ENCODE results near the gene FRMD4B. TPM values are rescaled to one million over a fixed set of nuclear protein-coding genes. Genes with fewer than 3 reads are reported as not detected.
A peak's percentile ranks its signal among the peaks of the same experiment; 100 is the strongest.

Gene FRMD4B
- total and polyA plus RNA-seq, 2 donors from 2014 or later: 11.8 to 50.5 TPM

GRCh38 chr3:69174871-69175737 is 210.8 kb downstream of the FRMD4B start:
- H3K4me3 ChIP-seq (ENCODE audit: low read length in 3 of 3): no peak overlapping the region
- no peak overlapping the region for H3K27ac ChIP-seq (ENCODE audit: low read depth in 2 of 2, low read length in 2 of 2)
- H3K4me1 ChIP-seq (ENCODE audit: control insufficient read depth in 2 of 3, insufficient read depth in 2 of 3, low read depth in 1 of 3, low read length in 3 of 3): peaks cover 0 to 19% (median 12%) of the 10 kb centered on the region in 3 donors
- H3K9ac ChIP-seq (ENCODE audit: low read length in 3 of 3): no peak overlapping the region
- H3K9me3 ChIP-seq (ENCODE audit: control insufficient read depth in 2 of 3, insufficient read depth in 1 of 3, low read length in 3 of 3): no peaks in the 10 kb centered on the region
- intact Hi-C loops (cut with DNase I): no loop called here
- FAIRE-seq: no peak
- peak in 1 of 5 donors; percentile 22 for DNase-seq
- peaks cover 2 to 46% (median 9%) of the 10 kb centered on the region in 3 donors for H3K36me3 ChIP-seq (ENCODE audit: control insufficient read depth in 2 of 3, insufficient read depth in 3 of 3, low read length in 3 of 3)
- no peaks in the 10 kb centered on the region for H3K27me3 ChIP-seq (ENCODE audit: control insufficient read depth, insufficient read depth, low read length)
- TF ChIP-seq, protein P1, sequence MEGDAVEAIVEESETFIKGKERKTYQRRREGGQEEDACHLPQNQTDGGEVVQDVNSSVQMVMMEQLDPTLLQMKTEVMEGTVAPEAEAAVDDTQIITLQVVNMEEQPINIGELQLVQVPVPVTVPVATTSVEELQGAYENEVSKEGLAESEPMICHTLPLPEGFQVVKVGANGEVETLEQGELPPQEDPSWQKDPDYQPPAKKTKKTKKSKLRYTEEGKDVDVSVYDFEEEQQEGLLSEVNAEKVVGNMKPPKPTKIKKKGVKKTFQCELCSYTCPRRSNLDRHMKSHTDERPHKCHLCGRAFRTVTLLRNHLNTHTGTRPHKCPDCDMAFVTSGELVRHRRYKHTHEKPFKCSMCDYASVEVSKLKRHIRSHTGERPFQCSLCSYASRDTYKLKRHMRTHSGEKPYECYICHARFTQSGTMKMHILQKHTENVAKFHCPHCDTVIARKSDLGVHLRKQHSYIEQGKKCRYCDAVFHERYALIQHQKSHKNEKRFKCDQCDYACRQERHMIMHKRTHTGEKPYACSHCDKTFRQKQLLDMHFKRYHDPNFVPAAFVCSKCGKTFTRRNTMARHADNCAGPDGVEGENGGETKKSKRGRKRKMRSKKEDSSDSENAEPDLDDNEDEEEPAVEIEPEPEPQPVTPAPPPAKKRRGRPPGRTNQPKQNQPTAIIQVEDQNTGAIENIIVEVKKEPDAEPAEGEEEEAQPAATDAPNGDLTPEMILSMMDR (IDR thresholded peaks at IDR 0.05; ENCODE audit: borderline replicate concordance, extremely low read depth, insufficient read depth): no peak

- Histone ChIP-seq H3K27me3 (ENCODE audit: control insufficient read depth, insufficient read depth, low read length) (no peaks in the 10 kb centered on the region), H3K4me1 (ENCODE audit: control insufficient read depth in 2 of 3, insufficient read depth in 2 of 3, low read depth in 1 of 3, low read length in 3 of 3) (peaks cover 0 to 13% (median 12%) of the 10 kb centered on the region in 3 donors), H3K36me3 (ENCODE audit: control insufficient read depth in 2 of 3, insufficient read depth in 3 of 3, low read length in 3 of 3) (peaks cover 2 to 46% (median 8%) of the 10 kb centered on the region in 3 donors), H3K27ac (ENCODE audit: low read depth in 2 of 2, low read length in 2 of 2) (no peak overlapping the region), H3K9me3 (ENCODE audit: control insufficient read depth in 2 of 3, insufficient read depth in 1 of 3, low read length in 3 of 3) (no peaks in the 10 kb centered on the region), H3K4me3 (ENCODE audit: low read length in 3 of 3) (no peak overlapping the region), H3K9ac (ENCODE audit: low read length in 3 of 3) (no peak overlapping the region)
- intact Hi-C loops (cut with DNase I): no loop called here
- TF ChIP-seq, protein P1 (IDR thresholded peaks at IDR 0.05; ENCODE audit: borderline replicate concordance, extremely low read depth, insufficient read depth): no peak
- DNase-seq (no peak), FAIRE-seq (no peak)
These were observed 211.4 kb downstream of the FRMD4B start for GRCh38 chr3:69174445-69174844.

DNA sequence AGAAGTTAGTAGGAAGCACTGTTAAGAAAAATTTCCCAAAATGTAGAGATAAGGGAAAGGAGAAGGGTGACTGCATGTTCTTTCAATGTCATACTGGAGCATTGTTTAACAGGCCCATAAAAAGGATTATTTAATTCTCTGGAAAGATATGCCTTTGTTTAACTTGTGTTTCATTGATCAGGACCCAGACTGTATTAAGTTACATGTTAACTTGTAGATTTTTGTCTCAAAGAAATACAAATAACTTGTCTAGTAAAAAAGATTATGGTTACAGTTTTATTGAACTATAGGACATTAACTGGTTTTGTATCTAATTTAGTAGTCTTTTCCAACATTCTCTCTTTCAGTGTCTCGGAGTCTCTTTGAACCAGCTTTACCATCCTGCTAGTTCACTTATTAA is 213.8 kb downstream of the FRMD4B start:
- peaks cover 0 to 31% (median 8%) of the 10 kb centered on the region in 3 donors for H3K36me3 ChIP-seq (ENCODE audit: control insufficient read depth in 2 of 3, insufficient read depth in 3 of 3, low read length in 3 of 3)
- H3K4me3 ChIP-seq (ENCODE audit: low read length in 3 of 3): no peak overlapping the region
- H3K27me3 ChIP-seq (ENCODE audit: control insufficient read depth, insufficient read depth, low read length): no peaks in the 10 kb centered on the region
- H3K27ac ChIP-seq (ENCODE audit: low read depth in 2 of 2, low read length in 2 of 2): no peak overlapping the region
- TF ChIP-seq, protein P1 (IDR thresholded peaks at IDR 0.05; ENCODE audit: borderline replicate concordance, extremely low read depth, insufficient read depth): no peak
- DNase-seq (no peak), FAIRE-seq (no peak)
- H3K4me1 ChIP-seq (ENCODE audit: control insufficient read depth in 2 of 3, insufficient read depth in 2 of 3, low read depth in 1 of 3, low read length in 3 of 3): no peaks in the 10 kb centered on the region
- intact Hi-C loops (cut with DNase I): no loop called here
- H3K9me3 ChIP-seq (ENCODE audit: control insufficient read depth in 2 of 3, insufficient read depth in 1 of 3, low read length in 3 of 3): no peaks in the 10 kb centered on the region
- no peak overlapping the region for H3K9ac ChIP-seq (ENCODE audit: low read length in 3 of 3)
